Fibroblast of the conjunctiva (primary cell): ENCODE data around the gene PGM1.

Experiments
- DNase-seq: peaks from one replicate; pipeline ENCODE4 v3.0.0-alpha.2; 2010; ENCODE audit warnings: low read depth

The PGM1 gene

GRCh38 chr1:63633281-63633680, 40.1 kb downstream of the PGM1 start:
- no peak for DNase-seq

- no peak for DNase-seq
These were observed 41.3 kb downstream of the PGM1 start for GRCh38 chr1:63634471-63634870.

GRCh38 chr1:63635681-63636080, 42.5 kb downstream of the PGM1 start:
- DNase-seq, result peak; percentile 78

GRCh38 chr1:63636192-63637105, 43.2 kb downstream of the PGM1 start:
- DNase-seq, result no peak

- no peak for DNase-seq
These were observed 45.3 kb downstream of the PGM1 start for GRCh38 chr1:63638471-63638870.

GRCh38 chr1:63638875-63639274, 45.7 kb downstream of the PGM1 start:
- no peak for DNase-seq

GRCh38 chr1:63640633-63641567, 47.7 kb downstream of the PGM1 start:
- no peak for DNase-seq

GRCh38 chr1:63641615-63642014, 48.4 kb downstream of the PGM1 start:
- no peak for DNase-seq

- no peak for DNase-seq
These were observed 49.7 kb downstream of the PGM1 start for GRCh38 chr1:63642901-63643300.

- DNase-seq, result no peak
These were observed 50.3 kb downstream of the PGM1 start for GRCh38 chr1:63643517-63643916.

GRCh38 chr1:63643926-63644325, 50.7 kb downstream of the PGM1 start:
- no peak for DNase-seq

GRCh38 chr1:63645317-63645716, 52.1 kb downstream of the PGM1 start:
- peak; percentile 27 for DNase-seq

GRCh38 chr1:63648689-63649088, 55.5 kb downstream of the PGM1 start:
- no peak for DNase-seq

- DNase-seq, result peak; percentile 31
These were observed 58.0 kb downstream of the PGM1 start for GRCh38 chr1:63651161-63651701.

GRCh38 chr1:63653976-63654375, 60.8 kb downstream of the PGM1 start:
- no peak for DNase-seq

GRCh38 chr1:63659448-63659847, 66.2 kb downstream of the PGM1 start:
- DNase-seq, result no peak

- peak; percentile 61 for DNase-seq
These were observed 69.0 kb downstream of the PGM1 start for GRCh38 chr1:63662056-63662836.

- no peak for DNase-seq
These were observed 69.6 kb downstream of the PGM1 start for GRCh38 chr1:63662841-63663240.

GRCh38 chr1:63663301-63663700, 70.1 kb downstream of the PGM1 start:
- DNase-seq, result no peak

- no peak for DNase-seq
These were observed 70.7 kb downstream of the PGM1 start for GRCh38 chr1:63663873-63664272.

- no peak for DNase-seq
These were observed 71.5 kb downstream of the PGM1 start for GRCh38 chr1:63664742-63665141.

GRCh38 chr1:63665410-63665809, 72.2 kb downstream of the PGM1 start:
- no peak for DNase-seq
